IPS-20b (cell line): ENCODE measurements around the gene CYP39A1.

Experiments
- H3K27ac ChIP-seq: one replicate; pipeline ENCODE4 v1.5.1; 2013; ENCODE audit warnings: low read length
- H3K27me3 ChIP-seq: 2 replicates; pipeline ENCODE4 v1.6.1; 2013; ENCODE audit warnings: mild to moderate bottlenecking, low read length, inconsistent platforms; ENCODE audit not compliant: insufficient read depth
- H3K36me3 ChIP-seq: 2 replicates; pipeline ENCODE4 v1.6.1; 2013; ENCODE audit warnings: low read depth, mild to moderate bottlenecking, inconsistent platforms, low read length, moderate library complexity; ENCODE audit not compliant: insufficient read depth
- H3K4me1 ChIP-seq: 2 replicates; pipeline ENCODE4 v1.6.1; 2013; ENCODE audit warnings: mild to moderate bottlenecking, control low read depth, inconsistent platforms, low read length, moderate library complexity; ENCODE audit not compliant: insufficient read depth
- H3K4me3 ChIP-seq: 2 replicates; pipeline ENCODE4 v1.5.1; 2013; ENCODE audit warnings: mild to moderate bottlenecking, low read length, inconsistent platforms
- H3K9ac ChIP-seq: 2 replicates; pipeline ENCODE4 v1.6.1; 2013; ENCODE audit warnings: low read depth, mild to moderate bottlenecking, inconsistent platforms, low read length, moderate library complexity
- H3K9me3 ChIP-seq: 2 replicates; pipeline ENCODE4 v1.6.1; 2013; ENCODE audit warnings: mild to moderate bottlenecking, low read depth, low read length, inconsistent platforms; ENCODE audit not compliant: insufficient read depth

Gene CYP39A1

DNA sequence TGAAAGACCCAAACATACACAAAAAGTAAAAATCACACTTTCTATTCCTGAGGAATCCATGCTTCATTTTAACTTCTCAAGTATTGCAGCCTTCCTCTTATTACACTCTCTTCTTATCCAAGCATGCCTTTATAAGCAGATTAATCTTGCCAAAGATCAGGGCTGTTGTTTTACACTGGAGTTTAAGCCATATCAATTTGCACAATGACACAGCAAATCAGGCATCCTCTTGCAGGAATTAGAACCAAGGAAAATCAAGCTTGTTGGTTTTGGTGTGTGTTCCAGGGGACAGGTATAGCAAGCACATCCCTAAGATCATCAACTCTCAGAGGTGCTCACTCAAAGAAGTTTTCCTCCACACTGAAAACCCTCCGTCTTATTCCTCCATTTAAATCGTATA lies 69.5 kb downstream of the CYP39A1 start:
- Histone ChIP-seq H3K9me3 (no peaks in the 10 kb centered on the region), H3K27ac (no peak overlapping the region), H3K4me1 (no peaks in the 10 kb centered on the region), H3K27me3 (no peaks in the 10 kb centered on the region), H3K36me3 (no peaks in the 10 kb centered on the region), H3K4me3 (no peak overlapping the region), H3K9ac (no peak overlapping the region)

DNA sequence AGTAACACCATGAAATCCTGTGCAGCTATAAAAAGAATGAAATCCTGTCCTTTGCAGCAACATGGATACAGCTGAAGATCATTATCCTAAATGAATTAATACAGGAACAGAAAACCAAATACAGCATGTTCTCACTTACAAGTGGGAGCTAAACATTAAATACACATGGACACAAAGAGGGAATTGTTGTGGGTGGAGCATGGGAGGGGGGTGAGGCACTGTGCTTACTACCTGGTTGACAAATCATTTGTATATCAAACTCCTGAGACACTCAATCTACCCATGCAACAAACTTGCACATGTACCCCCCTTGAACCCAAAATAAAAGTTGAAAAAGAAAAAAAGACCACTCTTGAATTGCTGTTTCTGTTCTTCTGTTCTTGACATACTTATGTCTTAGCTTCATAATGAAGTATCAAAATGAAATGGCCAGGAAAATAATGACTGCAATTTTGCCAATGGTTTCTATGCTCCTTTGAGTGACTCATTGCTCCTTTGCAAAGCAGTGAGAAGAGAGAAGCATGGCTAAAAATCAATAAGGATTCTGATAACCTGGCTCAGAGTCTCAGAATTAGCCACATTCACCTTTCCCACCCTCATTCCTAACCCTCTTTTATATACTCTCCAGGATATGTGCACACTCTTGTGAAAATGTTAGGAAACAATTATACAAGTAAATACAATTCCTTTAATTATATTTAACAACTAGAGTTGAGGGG lies 71.0 kb downstream of the CYP39A1 start:
- H3K27ac ChIP-seq, result no peak overlapping the region
- no peaks in the 10 kb centered on the region for H3K9me3 ChIP-seq
- no peak overlapping the region for H3K9ac ChIP-seq
- H3K27me3 ChIP-seq, result no peaks in the 10 kb centered on the region
- H3K4me3 ChIP-seq, result no peak overlapping the region
- H3K36me3 ChIP-seq, result no peaks in the 10 kb centered on the region
- no peaks in the 10 kb centered on the region for H3K4me1 ChIP-seq

DNA sequence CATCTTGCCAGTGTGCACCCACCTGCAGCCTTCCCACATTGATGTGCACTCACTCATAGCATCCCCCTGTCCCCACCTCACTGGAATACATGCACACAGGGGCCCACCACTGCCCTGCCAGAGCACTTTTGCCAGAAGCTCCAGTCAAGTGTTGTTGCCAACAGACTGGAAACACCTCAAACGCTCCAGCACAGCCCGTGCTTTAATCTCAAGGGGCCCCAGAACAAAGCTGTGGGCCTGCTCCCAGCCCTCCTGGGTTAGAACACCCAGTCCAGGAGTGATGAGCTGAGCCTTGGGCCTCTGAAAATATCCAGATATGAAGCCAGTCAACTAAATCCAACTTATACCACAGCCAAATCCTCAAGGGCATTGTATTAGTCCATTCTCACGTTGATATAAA lies 77.1 kb downstream of the CYP39A1 start:
- Histone ChIP-seq H3K27me3 (no peaks in the 10 kb centered on the region), H3K36me3 (no peaks in the 10 kb centered on the region), H3K9ac (no peak overlapping the region), H3K4me3 (no peak overlapping the region), H3K27ac (no peak overlapping the region), H3K9me3 (no peaks in the 10 kb centered on the region; the same call in 1 of the 2 replicates), H3K4me1 (no peaks in the 10 kb centered on the region)

DNA sequence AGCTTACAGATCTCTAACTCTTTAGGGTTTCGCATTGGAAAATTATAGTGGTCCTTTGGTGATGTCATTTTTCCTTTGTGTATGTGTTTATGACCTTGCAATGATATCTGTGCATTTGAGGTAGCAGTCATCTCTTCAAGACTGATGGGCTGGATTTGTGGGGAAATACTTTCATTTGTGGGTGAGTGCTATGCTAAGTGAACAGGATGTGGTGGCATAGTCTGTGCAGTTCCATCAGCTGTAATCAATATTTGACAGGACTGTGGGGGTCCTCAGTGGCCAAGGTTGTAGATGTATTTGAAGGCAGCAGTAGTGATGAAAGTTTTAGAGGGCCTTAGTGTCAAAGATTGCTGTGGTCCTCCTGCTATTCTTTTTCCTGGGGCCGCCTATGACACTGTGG lies 79.5 kb downstream of the CYP39A1 start:
- H3K4me1 ChIP-seq, result no peaks in the 10 kb centered on the region
- H3K27ac ChIP-seq, result no peak overlapping the region
- H3K9ac ChIP-seq, result no peak overlapping the region
- H3K9me3 ChIP-seq, result no peaks in the 10 kb centered on the region; the same call in 1 of the 2 replicates
- no peaks in the 10 kb centered on the region for H3K36me3 ChIP-seq
- H3K27me3 ChIP-seq, result no peaks in the 10 kb centered on the region
- H3K4me3 ChIP-seq, result no peak overlapping the region

DNA sequence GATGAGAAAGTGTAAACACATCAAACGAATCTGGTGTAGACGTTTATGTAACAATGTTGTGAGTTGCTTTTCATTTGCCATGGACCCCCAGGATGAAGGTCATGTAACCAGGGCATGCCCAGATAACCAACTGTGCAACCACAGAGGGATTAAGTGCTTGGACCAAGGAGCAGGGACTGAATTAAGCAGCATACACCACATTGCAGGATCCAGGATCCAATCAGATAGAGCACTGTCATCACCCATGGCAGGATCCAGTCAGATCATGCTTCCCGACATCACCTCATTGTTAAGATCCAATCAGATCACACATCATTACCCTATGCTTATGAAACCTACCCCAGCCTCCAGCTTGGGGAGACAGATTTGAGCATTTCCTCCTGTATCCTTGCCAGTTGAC lies 87.1 kb downstream of the CYP39A1 start:
- Histone ChIP-seq H3K9me3 (no peaks in the 10 kb centered on the region), H3K4me3 (no peak overlapping the region), H3K27ac (no peak overlapping the region), H3K27me3 (no peaks in the 10 kb centered on the region), H3K9ac (no peak overlapping the region), H3K36me3 (no peaks in the 10 kb centered on the region), H3K4me1 (no peaks in the 10 kb centered on the region)

DNA sequence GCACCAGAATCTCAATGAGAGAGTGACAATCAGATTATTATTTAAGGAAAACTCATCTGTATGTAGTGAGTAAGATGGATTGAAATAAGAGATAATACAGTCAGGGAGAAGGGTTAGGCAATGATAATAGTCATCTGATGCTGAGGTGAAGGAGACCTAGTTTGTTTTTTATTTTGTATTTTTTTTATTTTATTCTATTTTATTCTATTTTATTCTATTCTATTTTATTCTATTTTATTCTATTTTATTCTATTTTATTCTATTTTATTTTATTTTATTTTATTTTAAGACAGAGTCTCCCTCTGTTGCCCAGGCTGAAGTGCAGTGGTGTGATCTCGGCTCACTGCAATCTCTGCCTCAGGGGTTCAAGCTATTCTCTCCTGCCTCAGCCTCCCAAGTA lies 88.7 kb downstream of the CYP39A1 start:
- Histone ChIP-seq H3K9ac (no peak overlapping the region), H3K27me3 (no peaks in the 10 kb centered on the region), H3K36me3 (no peaks in the 10 kb centered on the region), H3K9me3 (no peaks in the 10 kb centered on the region), H3K27ac (no peak overlapping the region), H3K4me1 (no peaks in the 10 kb centered on the region), H3K4me3 (no peak overlapping the region)

DNA sequence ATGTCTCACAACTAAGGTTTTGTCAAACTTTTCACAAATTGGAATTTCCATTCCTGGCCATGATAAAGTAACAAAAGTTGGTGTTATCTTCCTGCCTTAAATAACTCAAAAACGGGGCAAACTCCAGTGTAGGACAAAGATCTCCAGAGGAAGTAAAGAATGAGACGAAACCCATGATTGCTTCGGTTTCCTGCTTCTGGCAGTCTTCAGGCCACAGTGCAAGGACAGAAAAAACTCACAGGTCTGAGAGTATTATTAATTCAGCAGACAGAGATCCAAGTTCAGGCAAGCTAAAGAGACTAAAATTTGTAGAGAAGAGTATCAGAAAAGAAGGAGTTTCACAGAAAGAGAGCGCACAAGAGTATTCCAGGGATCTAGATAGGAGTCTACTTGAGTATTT lies 96.6 kb downstream of the CYP39A1 start:
- no peaks in the 10 kb centered on the region for H3K36me3 ChIP-seq
- no peaks in the 10 kb centered on the region for H3K9me3 ChIP-seq
- no peaks in the 10 kb centered on the region for H3K27me3 ChIP-seq
- no peak overlapping the region for H3K27ac ChIP-seq
- no peak overlapping the region for H3K9ac ChIP-seq
- no peak overlapping the region for H3K4me3 ChIP-seq
- H3K4me1 ChIP-seq, result no peaks in the 10 kb centered on the region

DNA sequence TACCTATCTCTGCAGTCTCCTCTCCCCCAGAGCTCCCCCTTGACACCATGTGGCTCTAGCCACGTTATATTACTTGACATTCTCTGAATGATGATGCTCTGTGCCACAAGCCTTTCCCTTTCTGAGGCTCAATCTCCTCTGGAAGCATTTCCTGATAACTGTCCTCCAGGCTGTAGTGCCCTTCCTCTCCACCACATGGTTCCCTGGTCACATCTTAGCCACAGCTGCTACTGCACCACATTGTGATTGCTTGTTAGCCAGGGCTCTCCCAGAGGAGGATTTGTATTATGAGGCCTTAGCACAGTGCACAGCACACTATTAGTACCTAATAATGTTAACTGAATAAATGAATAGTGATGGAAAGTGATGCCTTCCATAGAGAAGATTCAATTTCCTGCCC lies 97.5 kb downstream of the CYP39A1 start:
- no peaks in the 10 kb centered on the region for H3K27me3 ChIP-seq
- no peaks in the 10 kb centered on the region for H3K36me3 ChIP-seq
- no peak overlapping the region for H3K27ac ChIP-seq
- H3K4me3 ChIP-seq, result no peak overlapping the region
- no peak overlapping the region for H3K9ac ChIP-seq
- no peaks in the 10 kb centered on the region for H3K4me1 ChIP-seq
- H3K9me3 ChIP-seq, result no peaks in the 10 kb centered on the region

DNA sequence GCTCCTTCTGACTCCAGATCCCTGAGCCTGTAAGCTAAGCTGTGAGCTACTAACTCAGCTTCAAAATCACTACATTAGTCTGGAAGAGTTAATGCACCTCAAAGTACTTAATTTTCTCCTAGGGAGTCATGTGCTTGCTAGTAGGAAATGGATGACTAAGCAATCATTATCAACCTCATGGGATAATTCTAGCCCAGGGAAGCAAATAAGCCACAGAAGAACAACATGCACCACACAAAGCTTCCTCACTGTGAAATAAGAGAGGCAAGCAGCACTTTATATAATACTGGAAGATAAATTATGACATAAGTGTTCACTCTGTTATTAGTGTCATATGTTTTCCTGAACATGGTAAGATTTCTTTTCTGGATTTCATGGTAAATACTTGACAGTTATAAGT lies 103.5 kb downstream of the CYP39A1 start:
- Histone ChIP-seq H3K4me1 (no peaks in the 10 kb centered on the region), H3K36me3 (no peaks in the 10 kb centered on the region), H3K9me3 (peaks cover 3% of the 10 kb centered on the region; the same call in 1 of the 2 replicates)

DNA sequence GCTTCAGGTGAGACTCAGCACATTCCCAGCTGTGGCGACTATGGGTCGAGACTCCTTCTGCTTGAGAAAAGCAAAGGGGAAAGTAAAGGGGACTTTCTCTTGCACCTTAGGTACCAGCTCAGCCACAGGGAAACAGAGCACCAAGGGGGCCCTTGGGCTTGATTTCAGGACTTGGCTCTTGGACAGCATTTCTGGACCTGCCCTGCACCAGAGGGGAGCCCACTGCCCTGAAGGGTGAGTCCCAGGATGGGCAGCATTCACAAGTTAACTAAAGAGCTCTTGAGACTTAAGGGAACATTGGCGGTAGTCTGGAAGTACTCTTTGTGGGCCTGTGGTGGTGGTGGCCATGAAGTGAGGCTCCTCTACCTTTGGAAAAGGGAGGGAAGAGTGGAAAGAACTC lies 111.1 kb downstream of the CYP39A1 start:
- Histone ChIP-seq H3K9me3 (peaks cover 3% of the 10 kb centered on the region; the same call in 1 of the 2 replicates), H3K4me1 (no peaks in the 10 kb centered on the region), H3K27me3 (no peaks in the 10 kb centered on the region), H3K4me3 (no peak overlapping the region), H3K36me3 (no peaks in the 10 kb centered on the region), H3K9ac (no peak overlapping the region), H3K27ac (no peak overlapping the region)

More for the DNA sequence above, 103.5 kb downstream of the CYP39A1 start:
- Histone ChIP-seq H3K4me3 (no peak overlapping the region), H3K9ac (no peak overlapping the region), H3K27ac (no peak overlapping the region), H3K27me3 (no peaks in the 10 kb centered on the region)

DNA sequence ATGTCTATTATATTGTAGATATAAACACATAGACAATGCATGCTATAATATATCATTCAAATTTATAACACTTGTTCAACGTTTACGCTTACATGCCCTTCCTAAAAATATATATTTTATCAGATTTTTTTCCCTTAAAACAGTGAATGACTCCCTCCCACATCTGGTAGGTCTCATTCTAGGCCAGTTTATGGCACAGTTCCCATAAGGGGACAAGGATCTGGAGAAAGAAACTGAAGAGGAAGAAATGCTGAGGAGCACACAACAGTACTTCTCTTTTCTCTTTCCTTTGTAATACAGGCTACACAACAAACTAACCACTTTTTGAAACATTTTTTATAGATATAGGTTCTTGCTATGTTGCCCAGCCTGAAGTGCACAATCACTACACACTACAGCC lies 112.8 kb downstream of the CYP39A1 start:
- Histone ChIP-seq H3K27me3 (no peaks in the 10 kb centered on the region), H3K4me1 (no peaks in the 10 kb centered on the region), H3K27ac (no peak overlapping the region), H3K36me3 (no peaks in the 10 kb centered on the region), H3K9me3 (peaks cover 3% of the 10 kb centered on the region; the same call in 1 of the 2 replicates), H3K9ac (no peak overlapping the region), H3K4me3 (no peak overlapping the region)

DNA sequence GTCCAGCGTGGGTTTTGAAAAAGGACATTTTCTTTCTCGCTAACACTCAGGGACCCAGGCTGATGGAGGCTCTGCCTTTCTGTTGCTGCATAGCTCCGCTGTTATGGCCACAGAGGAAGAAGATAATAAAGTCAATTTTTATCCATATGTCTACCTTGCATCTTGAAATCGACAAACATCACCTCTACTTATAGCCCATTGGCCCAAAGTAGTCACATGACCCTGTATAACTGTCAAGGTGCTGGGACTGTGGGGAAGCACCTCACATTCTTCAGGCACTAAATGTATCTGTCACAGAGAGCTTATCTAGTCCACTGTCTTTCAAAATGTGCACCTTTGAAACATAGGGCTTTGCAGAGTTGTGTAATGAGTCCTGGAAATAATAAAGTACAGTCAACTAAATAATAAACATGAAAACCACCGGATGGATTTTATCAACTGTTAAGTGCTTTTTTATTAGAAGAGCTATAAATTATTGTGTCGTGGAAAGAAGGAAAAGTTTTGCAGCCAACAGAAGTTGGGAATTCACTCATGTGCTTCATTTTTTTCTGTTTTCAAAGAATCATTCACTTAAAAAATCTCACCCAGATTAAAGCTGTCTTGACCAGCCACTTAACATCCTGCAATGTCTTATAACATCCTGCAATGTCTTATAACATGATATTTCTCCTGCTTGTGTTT lies 113.7 kb downstream of the CYP39A1 start:
- H3K36me3 ChIP-seq, result no peaks in the 10 kb centered on the region
- no peaks in the 10 kb centered on the region for H3K4me1 ChIP-seq
- H3K27me3 ChIP-seq, result no peaks in the 10 kb centered on the region
- no peaks in the 10 kb centered on the region for H3K9me3 ChIP-seq
- no peak overlapping the region for H3K27ac ChIP-seq
- H3K4me3 ChIP-seq, result no peak overlapping the region
- H3K9ac ChIP-seq, result no peak overlapping the region
